Measurements from ENCODE around the gene ARFRP1. TPM values are rescaled to one million over a fixed set of nuclear protein-coding genes. Genes with fewer than 3 reads are reported as not detected.
A peak's percentile ranks its signal among the peaks of the same experiment; 100 is the strongest.

The ARFRP1 gene
- total and polyA plus RNA-seq, 2 of the 13 experiments (the other 11 are each of a cell fraction or from before 2014, with no cell fraction given): 32.0 to 51.1 TPM

GRCh38 chr20:63740627-63741353 lies 33.0 kb upstream of the ARFRP1 start (continued):
- TF ChIP-seq, protein P1, sequence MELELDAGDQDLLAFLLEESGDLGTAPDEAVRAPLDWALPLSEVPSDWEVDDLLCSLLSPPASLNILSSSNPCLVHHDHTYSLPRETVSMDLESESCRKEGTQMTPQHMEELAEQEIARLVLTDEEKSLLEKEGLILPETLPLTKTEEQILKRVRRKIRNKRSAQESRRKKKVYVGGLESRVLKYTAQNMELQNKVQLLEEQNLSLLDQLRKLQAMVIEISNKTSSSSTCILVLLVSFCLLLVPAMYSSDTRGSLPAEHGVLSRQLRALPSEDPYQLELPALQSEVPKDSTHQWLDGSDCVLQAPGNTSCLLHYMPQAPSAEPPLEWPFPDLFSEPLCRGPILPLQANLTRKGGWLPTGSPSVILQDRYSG (CRISPR knock-in tag; IDR thresholded peaks at IDR 0.05): peak; percentile 90
- no peak for TF ChIP-seq TCF12 (IDR thresholded peaks at IDR 0.05)
- TF ChIP-seq TCF12 (CRISPR knock-in tag; IDR thresholded peaks at IDR 0.05): peak; percentile 68; the same call in 1 of the 2 replicates
- TF ChIP-seq ATF1 (CRISPR knock-in tag; IDR thresholded peaks at IDR 0.05): no peak
- TF ChIP-seq HOXD1 (CRISPR knock-in tag; IDR thresholded peaks at IDR 0.05): peak; percentile 97
- TF ChIP-seq ZNF788 (CRISPR knock-in tag; IDR thresholded peaks at IDR 0.05; ENCODE audit: borderline replicate concordance): peak; percentile 99; the same call in 1 of the 2 replicates
- peak; percentile 18; the same call in 1 of the 2 replicates for TF ChIP-seq ZNF44 (CRISPR knock-in tag; IDR thresholded peaks at IDR 0.05)
- TF ChIP-seq ATM (IDR thresholded peaks at IDR 0.05; ENCODE audit: borderline replicate concordance): no peak
- no peak for TF ChIP-seq ZNF589 (CRISPR knock-in tag; conservative IDR thresholded peaks at IDR 0.05)
- peak; percentile 92 for TF ChIP-seq SIX4 (CRISPR knock-in tag; IDR thresholded peaks at IDR 0.05)
- TF ChIP-seq SP2 (CRISPR knock-in tag; IDR thresholded peaks at IDR 0.05): peak; percentile 60
- peak; percentile 97 for TF ChIP-seq MIXL1 (CRISPR knock-in tag; IDR thresholded peaks at IDR 0.05)
- peak; percentile 52; the same call in 1 of the 2 replicates for TF ChIP-seq SMAD9 (CRISPR knock-in tag; IDR thresholded peaks at IDR 0.05)
- peak; percentile 96 for TF ChIP-seq EED (CRISPR knock-in tag; IDR thresholded peaks at IDR 0.05)
- no peak for TF ChIP-seq EHMT2 (IDR thresholded peaks at IDR 0.05; ENCODE audit: borderline replicate concordance, low read depth, low read length)
- peak; percentile 73 for TF ChIP-seq ZNF225 (CRISPR knock-in tag; IDR thresholded peaks at IDR 0.05)
- peak; percentile 100 for TF ChIP-seq ZNF350 (CRISPR knock-in tag; IDR thresholded peaks at IDR 0.05; ENCODE audit: borderline replicate concordance, low read depth)
- TF ChIP-seq, protein P2, sequence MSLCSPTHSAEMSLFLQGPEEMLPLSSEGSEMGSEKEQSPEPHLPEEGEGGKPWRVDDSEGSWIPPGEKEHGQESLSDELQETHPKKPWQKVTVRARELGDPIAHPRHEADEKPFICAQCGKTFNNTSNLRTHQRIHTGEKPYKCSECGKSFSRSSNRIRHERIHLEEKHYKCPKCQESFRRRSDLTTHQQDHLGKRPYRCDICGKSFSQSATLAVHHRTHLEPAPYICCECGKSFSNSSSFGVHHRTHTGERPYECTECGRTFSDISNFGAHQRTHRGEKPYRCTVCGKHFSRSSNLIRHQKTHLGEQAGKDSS (CRISPR knock-in tag; IDR thresholded peaks at IDR 0.05; ENCODE audit: borderline replicate concordance, low read depth): peak; percentile 98
- TF ChIP-seq SOX5 (CRISPR knock-in tag; IDR thresholded peaks at IDR 0.05; ENCODE audit: borderline replicate concordance): peak; percentile 87
- no peak for TF ChIP-seq NBN (conservative IDR thresholded peaks at IDR 0.05)
- peak; percentile 97; the same call in 1 of the 2 replicates for TF ChIP-seq CC2D1A (CRISPR knock-in tag; IDR thresholded peaks at IDR 0.05)
- no peak for TF ChIP-seq NFAT5 (CRISPR knock-in tag; IDR thresholded peaks at IDR 0.05)
- TF ChIP-seq, protein P3, sequence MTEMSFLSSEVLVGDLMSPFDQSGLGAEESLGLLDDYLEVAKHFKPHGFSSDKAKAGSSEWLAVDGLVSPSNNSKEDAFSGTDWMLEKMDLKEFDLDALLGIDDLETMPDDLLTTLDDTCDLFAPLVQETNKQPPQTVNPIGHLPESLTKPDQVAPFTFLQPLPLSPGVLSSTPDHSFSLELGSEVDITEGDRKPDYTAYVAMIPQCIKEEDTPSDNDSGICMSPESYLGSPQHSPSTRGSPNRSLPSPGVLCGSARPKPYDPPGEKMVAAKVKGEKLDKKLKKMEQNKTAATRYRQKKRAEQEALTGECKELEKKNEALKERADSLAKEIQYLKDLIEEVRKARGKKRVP (CRISPR knock-in tag; IDR thresholded peaks at IDR 0.05): no peak
- TF ChIP-seq SMAD1 (CRISPR knock-in tag; IDR thresholded peaks at IDR 0.05; ENCODE audit: borderline replicate concordance, low read depth): peak; percentile 83
